HUES64 (cell line): ENCODE data around the gene NFATC4.

ENCODE experiments used
- H3K27ac ChIP-seq: 2 replicates; pipeline ENCODE4 v1.7.0; 2013; ENCODE audit warnings: low read depth, low read length, inconsistent platforms
- H3K27me3 ChIP-seq: 2 replicates; pipeline ENCODE4 v1.6.1; 2013; ENCODE audit warnings: mild to moderate bottlenecking, low read length; ENCODE audit not compliant: insufficient read depth
- H3K36me3 ChIP-seq: 2 replicates; pipeline ENCODE4 v1.6.1; 2013; ENCODE audit warnings: mild to moderate bottlenecking, low read length; ENCODE audit not compliant: insufficient read depth
- H3K4me1 ChIP-seq: 2 replicates; pipeline ENCODE4 v1.6.1; 2013; ENCODE audit warnings: mild to moderate bottlenecking, low read length, moderate library complexity; ENCODE audit not compliant: insufficient read depth
- H3K4me3 ChIP-seq: 2 replicates; pipeline ENCODE4 v1.5.1; 2013; ENCODE audit warnings: mild to moderate bottlenecking, low read length, moderate library complexity
- H3K9ac ChIP-seq: 2 replicates; pipeline ENCODE4 v1.6.1; 2013; ENCODE audit warnings: mild to moderate bottlenecking, low read depth, low read length
- H3K9me3 ChIP-seq: 2 replicates; pipeline ENCODE4 v1.6.1; 2013; ENCODE audit warnings: low read depth, low read length; ENCODE audit not compliant: insufficient read depth
- WGBS: fragments of 150-250, 120-280 bp; methylation state at CpG from one replicate; pipeline ENCODE4 v1.1.7; 2013; ENCODE audit warnings: missing lambda C conversion rate; 5-methylcytosine and 5-hydroxymethylcytosine counted together

Gene NFATC4

GRCh38 chr14:24360281-24360680, 7.7 kb upstream of the NFATC4 start:
- Histone ChIP-seq H3K9ac (no peak overlapping the region), H3K9me3 (no peaks in the 10 kb centered on the region), H3K4me3 (no peak overlapping the region), H3K4me1 (no peaks in the 10 kb centered on the region; the same call in 1 of the 2 replicates), H3K36me3 (no peaks in the 10 kb centered on the region), H3K27me3 (peaks cover 27% of the 10 kb centered on the region), H3K27ac (no peak overlapping the region)
- 89% methylated on average over 3 of the region's 3 CpGs for WGBS

GRCh38 chr14:24361326-24361725, 6.7 kb upstream of the NFATC4 start:
- Histone ChIP-seq H3K27me3 (peaks cover 27% of the 10 kb centered on the region; the same call in 1 of the 2 replicates), H3K4me3 (no peak overlapping the region), H3K9ac (no peak overlapping the region), H3K4me1 (peaks cover 6% of the 10 kb centered on the region; the same call in 1 of the 2 replicates), H3K36me3 (no peaks in the 10 kb centered on the region), H3K27ac (no peak overlapping the region), H3K9me3 (no peaks in the 10 kb centered on the region)
- 90% methylated on average over 2 of the region's 2 CpGs for WGBS

GRCh38 chr14:24362241-24362960, 5.6 kb upstream of the NFATC4 start:
- no peak overlapping the region for H3K27ac ChIP-seq
- 26% methylated on average over 1 of the region's 2 CpGs for WGBS
- peaks cover 25% of the 10 kb centered on the region; the same call in 1 of the 2 replicates for H3K27me3 ChIP-seq
- H3K9ac ChIP-seq = no peak overlapping the region
- no peaks in the 10 kb centered on the region for H3K36me3 ChIP-seq
- H3K4me1 ChIP-seq = peaks cover 6% of the 10 kb centered on the region; the same call in 1 of the 2 replicates
- no peaks in the 10 kb centered on the region for H3K9me3 ChIP-seq
- no peak overlapping the region for H3K4me3 ChIP-seq

GRCh38 chr14:24363401-24363800, 4.6 kb upstream of the NFATC4 start:
- peaks cover 23% of the 10 kb centered on the region; the same call in 1 of the 2 replicates for H3K27me3 ChIP-seq
- no peaks in the 10 kb centered on the region for H3K36me3 ChIP-seq
- no peak overlapping the region for H3K9ac ChIP-seq
- WGBS = 81% methylated on average over 5 of the region's 5 CpGs
- H3K4me3 ChIP-seq = no peak overlapping the region
- no peaks in the 10 kb centered on the region for H3K9me3 ChIP-seq
- no peak overlapping the region for H3K27ac ChIP-seq
- H3K4me1 ChIP-seq = peaks cover 6% of the 10 kb centered on the region; the same call in 1 of the 2 replicates

GRCh38 chr14:24364841-24365240, 3.1 kb upstream of the NFATC4 start:
- no peaks in the 10 kb centered on the region for H3K9me3 ChIP-seq
- WGBS = 88% methylated on average over 1 of the region's 1 CpG
- no peak overlapping the region for H3K27ac ChIP-seq
- no peak overlapping the region for H3K9ac ChIP-seq
- H3K4me1 ChIP-seq = peaks cover 10% of the 10 kb centered on the region; the same call in 1 of the 2 replicates
- H3K4me3 ChIP-seq = no peak overlapping the region
- no peaks in the 10 kb centered on the region for H3K36me3 ChIP-seq
- peaks cover 15% of the 10 kb centered on the region; the same call in 1 of the 2 replicates for H3K27me3 ChIP-seq

- Histone ChIP-seq H3K36me3 (no peaks in the 10 kb centered on the region), H3K4me1 (peaks cover 10% of the 10 kb centered on the region; the same call in 1 of the 2 replicates), H3K27me3 (peaks cover 15% of the 10 kb centered on the region; the same call in 1 of the 2 replicates), H3K4me3 (peak overlapping the region; percentile 63), H3K9me3 (no peaks in the 10 kb centered on the region), H3K27ac (no peak overlapping the region; the same call in 1 of the 2 replicates), H3K9ac (no peak overlapping the region)
- WGBS = under 1% methylated on average over 24 of the region's 28 CpGs
Measured at GRCh38 chr14:24365600-24366412, 2.2 kb upstream of the NFATC4 start.

GRCh38 chr14:24366413-24366720, 1.6 kb upstream of the NFATC4 start:
- no peak overlapping the region for H3K9ac ChIP-seq
- peak overlapping the region; percentile 87; the same call in 1 of the 2 replicates for H3K27ac ChIP-seq
- H3K9me3 ChIP-seq = no peaks in the 10 kb centered on the region
- H3K4me3 ChIP-seq = peak overlapping the region; percentile 63
- peaks cover 4% of the 10 kb centered on the region; the same call in 1 of the 2 replicates for H3K36me3 ChIP-seq
- peaks cover 10% of the 10 kb centered on the region; the same call in 1 of the 2 replicates for H3K4me1 ChIP-seq
- H3K27me3 ChIP-seq = peaks cover 13% of the 10 kb centered on the region; the same call in 1 of the 2 replicates
- WGBS = under 1% methylated on average over 12 of the region's 16 CpGs

- H3K27me3 ChIP-seq = peaks cover 7% of the 10 kb centered on the region; the same call in 1 of the 2 replicates
- under 1% methylated on average over 40 of the region's 40 CpGs for WGBS
- H3K9me3 ChIP-seq = no peaks in the 10 kb centered on the region
- peak overlapping the region; percentile 87 for H3K27ac ChIP-seq
- H3K36me3 ChIP-seq = peaks cover 7% of the 10 kb centered on the region; the same call in 1 of the 2 replicates
- peaks cover 10% of the 10 kb centered on the region; the same call in 1 of the 2 replicates for H3K4me1 ChIP-seq
- peak overlapping the region; percentile 57; the same call in 1 of the 2 replicates for H3K9ac ChIP-seq
- peak overlapping the region; percentile 63 for H3K4me3 ChIP-seq
Measured at GRCh38 chr14:24366721-24367513, 1.1 kb upstream of the NFATC4 start.

GRCh38 chr14:24368212-24368561, 203 bp downstream of the NFATC4 start:
- H3K27ac ChIP-seq = peak overlapping the region; percentile 54; the same call in 1 of the 2 replicates
- H3K9me3 ChIP-seq = no peaks in the 10 kb centered on the region
- peak overlapping the region; percentile 67 for H3K9ac ChIP-seq
- peak overlapping the region; percentile 63 for H3K4me3 ChIP-seq
- H3K27me3 ChIP-seq = 0 out of 2 replicates have a peak, but pooled peaks cover 3% of the 10 kb centered on the region
- H3K4me1 ChIP-seq = peaks cover 10% of the 10 kb centered on the region; the same call in 1 of the 2 replicates
- 1% methylated on average over 14 of the region's 15 CpGs for WGBS
- peaks cover 12% of the 10 kb centered on the region for H3K36me3 ChIP-seq

- Histone ChIP-seq H3K36me3 (peaks cover 17% of the 10 kb centered on the region), H3K4me3 (peak overlapping the region; percentile 63), H3K9ac (peak overlapping the region; percentile 67), H3K27me3 (no peaks in the 10 kb centered on the region), H3K9me3 (no peaks in the 10 kb centered on the region), H3K27ac (peak overlapping the region; percentile 54; the same call in 1 of the 2 replicates), H3K4me1 (peaks cover 10% of the 10 kb centered on the region; the same call in 1 of the 2 replicates)
- under 1% methylated on average over 50 of the region's 52 CpGs for WGBS
Measured at GRCh38 chr14:24368562-24369252, 723 bp downstream of the NFATC4 start.
